ENCODE data around the gene LTBP1. TPM values are rescaled to one million over a fixed set of nuclear protein-coding genes. Genes with fewer than 3 reads are reported as not detected.

LTBP1 gene
- total RNA-seq, 1 donor from 2014 or later = 48.4 TPM

GRCh38 chr2:33062665-33063250, 116.0 kb downstream of the LTBP1 start:
- Histone ChIP-seq H3K4me3 (no peak overlapping the region), H3K36me3 (no peaks in the 10 kb centered on the region), H3K9me3 (no peaks in the 10 kb centered on the region), H3K27ac (no peak overlapping the region), H3K27me3 (no peaks in the 10 kb centered on the region), H3K4me1 (no peaks in the 10 kb centered on the region)
- no peak for DNase-seq (ENCODE audit: extremely low spot score in 2 of 2)
- intact Hi-C loops (cut with DNase I) = no loop called here
- TF ChIP-seq POLR2AphosphoS5 (IDR thresholded peaks at IDR 0.05; ENCODE audit: insufficient read depth in 1 of 2, low read depth in 1 of 2) = no peak

- no peak overlapping the region for H3K4me3 ChIP-seq
- H3K4me1 ChIP-seq = peaks cover 7% of the 10 kb centered on the region
- no peak for DNase-seq (ENCODE audit: extremely low spot score in 2 of 2)
- no peaks in the 10 kb centered on the region for H3K9me3 ChIP-seq
- no peaks in the 10 kb centered on the region for H3K27me3 ChIP-seq
- no peaks in the 10 kb centered on the region for H3K36me3 ChIP-seq
- intact Hi-C loops (cut with DNase I) = no loop called here
- no peak overlapping the region for H3K27ac ChIP-seq
- TF ChIP-seq CTCF (IDR thresholded peaks at IDR 0.05) (no peak), POLR2AphosphoS5 (IDR thresholded peaks at IDR 0.05; ENCODE audit: insufficient read depth in 1 of 2, low read depth in 1 of 2) (no peak), POLR2A (IDR thresholded peaks at IDR 0.05) (no peak)
Measured at GRCh38 chr2:33064349-33064801, 117.6 kb downstream of the LTBP1 start.

- intact Hi-C loops (cut with DNase I) = no loop called here
- no peaks in the 10 kb centered on the region for H3K9me3 ChIP-seq
- H3K4me3 ChIP-seq = no peak overlapping the region
Measured at GRCh38 chr2:33067598-33067997, 120.8 kb downstream of the LTBP1 start.

GRCh38 chr2:33068261-33068660, 121.5 kb downstream of the LTBP1 start:
- Histone ChIP-seq H3K4me3 (no peak overlapping the region), H3K36me3 (no peaks in the 10 kb centered on the region), H3K27ac (no peak overlapping the region), H3K4me1 (peaks cover 30% of the 10 kb centered on the region), H3K27me3 (no peaks in the 10 kb centered on the region), H3K9me3 (no peaks in the 10 kb centered on the region)
- intact Hi-C loops (cut with DNase I) = no loop called here
- DNase-seq (ENCODE audit: extremely low spot score in 2 of 2) = no peak
- TF ChIP-seq POLR2AphosphoS5 (IDR thresholded peaks at IDR 0.05; ENCODE audit: insufficient read depth in 1 of 2, low read depth in 1 of 2) (no peak), CTCF (IDR thresholded peaks at IDR 0.05) (no peak), POLR2A (IDR thresholded peaks at IDR 0.05) (no peak)

More at GRCh38 chr2:33067598-33067997, 120.8 kb downstream of the LTBP1 start:
- Histone ChIP-seq H3K27me3 (no peaks in the 10 kb centered on the region), H3K36me3 (no peaks in the 10 kb centered on the region), H3K27ac (no peak overlapping the region), H3K4me1 (peaks cover 30% of the 10 kb centered on the region)
- no peak for DNase-seq (ENCODE audit: extremely low spot score in 2 of 2)
- TF ChIP-seq CTCF (IDR thresholded peaks at IDR 0.05) = no peak
- no peak for TF ChIP-seq POLR2AphosphoS5 (IDR thresholded peaks at IDR 0.05; ENCODE audit: insufficient read depth in 1 of 2, low read depth in 1 of 2)
- no peak for TF ChIP-seq POLR2A (IDR thresholded peaks at IDR 0.05)

GRCh38 chr2:33069894-33070651, 123.3 kb downstream of the LTBP1 start:
- Histone ChIP-seq H3K36me3 (no peaks in the 10 kb centered on the region), H3K27me3 (no peaks in the 10 kb centered on the region), H3K9me3 (no peaks in the 10 kb centered on the region), H3K4me1 (peaks cover 30% of the 10 kb centered on the region), H3K4me3 (no peak overlapping the region), H3K27ac (peak overlapping the region; percentile 81)
- peak; percentile 37 to 68 for TF ChIP-seq POLR2AphosphoS5 (IDR thresholded peaks at IDR 0.05; ENCODE audit: insufficient read depth in 1 of 2, low read depth in 1 of 2)
- TF ChIP-seq CTCF (IDR thresholded peaks at IDR 0.05) = no peak
- no peak for DNase-seq (ENCODE audit: extremely low spot score in 2 of 2)
- intact Hi-C loops (cut with DNase I) = no loop called here

Measured in vagina (tissue), 2 donors.